Astrocyte (in vitro differentiated cells and primary cell): ENCODE data around the gene DMPK. TPM values are rescaled to one million over a fixed set of nuclear protein-coding genes. Genes with fewer than 3 reads are reported as not detected.

Experiments
- DNase-seq: peaks from one replicate; pipeline ENCODE4 v3.0.0-alpha.2; 2010; ENCODE audit warnings: low read depth
- FAIRE-seq: peaks from 2 replicates; lab custom pipeline; 2011; peaks lifted over from hg19 to GRCh38; lab: Jason Lieb, UNC
- H2AFZ ChIP-seq: 2 replicates; pipeline ENCODE4 v1.6.0; 2012; ENCODE audit warnings: low read depth, low read length, inconsistent platforms
- H3K27ac ChIP-seq: 2 replicates; pipeline ENCODE4 v1.5.1; 2011; ENCODE audit warnings: low read depth, low read length, inconsistent platforms
- H3K27me3 ChIP-seq: 2 replicates; pipeline ENCODE4 v1.6.0; 2011; ENCODE audit warnings: low read length, inconsistent platforms; ENCODE audit not compliant: insufficient read depth
- H3K36me3 ChIP-seq: 2 replicates; pipeline ENCODE4 v1.5.1; 2011; ENCODE audit warnings: low read length, inconsistent platforms; ENCODE audit not compliant: insufficient read depth
- H3K4me1 ChIP-seq: 2 replicates; pipeline ENCODE4 v1.5.1; 2011; ENCODE audit warnings: low read length, inconsistent platforms; ENCODE audit not compliant: insufficient read depth
- H3K4me2 ChIP-seq: 2 replicates; pipeline ENCODE4 v1.6.0; 2012; ENCODE audit warnings: low read length, inconsistent platforms
- H3K4me3 ChIP-seq: 2 replicates; pipeline ENCODE4 v1.5.1; 2011; ENCODE audit warnings: low read depth, mild to moderate bottlenecking, low read length, inconsistent platforms; ENCODE audit not compliant: insufficient read depth
- H3K79me2 ChIP-seq: 2 replicates; pipeline ENCODE4 v1.6.0; 2012; ENCODE audit warnings: mild to moderate bottlenecking, low read length, inconsistent platforms; ENCODE audit not compliant: insufficient read depth
- H3K9ac ChIP-seq: 2 replicates; pipeline ENCODE4 v1.6.0; 2012; ENCODE audit warnings: mild to moderate bottlenecking, low read length, inconsistent platforms
- H3K9me3 ChIP-seq: 2 replicates; pipeline ENCODE4 v1.5.1; 2012; ENCODE audit warnings: low read depth, mild to moderate bottlenecking, low read length, inconsistent platforms; ENCODE audit not compliant: insufficient read depth
- H4K20me1 ChIP-seq: 2 replicates; pipeline ENCODE4 v1.6.0; 2012; ENCODE audit warnings: low read length, inconsistent platforms; ENCODE audit not compliant: insufficient read depth
- H3K27ac Mint-ChIP-seq: one replicate; pipeline ENCODE4 v1.8.0; 2021; ENCODE audit warnings: mild to moderate bottlenecking, mixed read lengths; ENCODE audit not compliant: unreplicated experiment
- H3K27me3 Mint-ChIP-seq: one replicate; pipeline ENCODE4 v1.8.0; 2021; ENCODE audit warnings: low read depth, mixed read lengths; ENCODE audit not compliant: unreplicated experiment
- H3K36me3 Mint-ChIP-seq: one replicate; pipeline ENCODE4 v1.8.0; 2021; ENCODE audit warnings: low read depth, mixed read lengths; ENCODE audit not compliant: unreplicated experiment
- H3K4me1 Mint-ChIP-seq: one replicate; pipeline ENCODE4 v1.8.0; 2021; ENCODE audit warnings: low read depth, mixed read lengths; ENCODE audit not compliant: unreplicated experiment
- H3K4me3 Mint-ChIP-seq: one replicate; pipeline ENCODE4 v1.8.0; 2021; ENCODE audit warnings: mild to moderate bottlenecking, moderate library complexity, mixed read lengths; ENCODE audit not compliant: unreplicated experiment
- H3K9me3 Mint-ChIP-seq: one replicate; pipeline ENCODE4 v1.8.0; 2021; ENCODE audit warnings: mild to moderate bottlenecking, mixed read lengths; ENCODE audit not compliant: unreplicated experiment
- EZH2 ChIP-seq: IDR thresholded peaks from 2 replicates; pipeline ENCODE4 v1.6.1; 2012; ENCODE audit warnings: mild to moderate bottlenecking, low read length, inconsistent platforms; ENCODE audit not compliant: insufficient read depth
- total RNA-seq: library from RNA; stranded (reverse); gene quantifications from 2 replicates; pipeline ENCODE4 v1.2.1, GENCODE V29; 2021
- TF ChIP-seq, protein P1 (sequence below): IDR thresholded peaks from 2 replicates; pipeline ENCODE4 v1.5.1; 2011; ENCODE audit warnings: low read depth, mild to moderate bottlenecking, inconsistent platforms, low read length, moderate library complexity; ENCODE audit not compliant: insufficient read depth

The DMPK gene
- total RNA-seq, 1 donor from 2014 or later = 75.2 TPM

DNA sequence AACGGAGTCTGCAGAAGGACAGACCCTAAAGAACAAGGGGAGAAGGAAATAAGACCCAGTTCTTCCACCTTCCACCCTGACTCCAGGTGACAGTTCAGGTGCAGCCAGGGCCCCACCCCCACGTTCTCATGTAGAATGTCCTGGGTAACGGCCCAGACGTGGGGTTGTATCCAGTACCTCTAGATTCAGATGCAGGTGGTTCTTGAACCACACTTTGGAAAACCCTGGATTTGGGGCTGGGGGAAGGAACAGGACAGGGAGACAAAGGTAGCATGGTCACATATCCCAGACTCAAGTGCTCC lies 2.2 kb downstream of the DMPK start:
- DNase-seq (no peak), FAIRE-seq (no peak)
- H3K4me1 ChIP-seq = peaks cover 21% of the 10 kb centered on the region
- Mint-ChIP-seq H3K4me3 (no peak overlapping the region), H3K9me3 (peaks cover 2% of the 10 kb centered on the region), H3K27me3 (no peaks in the 10 kb centered on the region), H3K36me3 (peaks cover 18% of the 10 kb centered on the region), H3K4me1 (peaks cover 24% of the 10 kb centered on the region), H3K27ac (no peak overlapping the region)
- H3K4me3 ChIP-seq = no peak overlapping the region
- TF ChIP-seq, protein P1, sequence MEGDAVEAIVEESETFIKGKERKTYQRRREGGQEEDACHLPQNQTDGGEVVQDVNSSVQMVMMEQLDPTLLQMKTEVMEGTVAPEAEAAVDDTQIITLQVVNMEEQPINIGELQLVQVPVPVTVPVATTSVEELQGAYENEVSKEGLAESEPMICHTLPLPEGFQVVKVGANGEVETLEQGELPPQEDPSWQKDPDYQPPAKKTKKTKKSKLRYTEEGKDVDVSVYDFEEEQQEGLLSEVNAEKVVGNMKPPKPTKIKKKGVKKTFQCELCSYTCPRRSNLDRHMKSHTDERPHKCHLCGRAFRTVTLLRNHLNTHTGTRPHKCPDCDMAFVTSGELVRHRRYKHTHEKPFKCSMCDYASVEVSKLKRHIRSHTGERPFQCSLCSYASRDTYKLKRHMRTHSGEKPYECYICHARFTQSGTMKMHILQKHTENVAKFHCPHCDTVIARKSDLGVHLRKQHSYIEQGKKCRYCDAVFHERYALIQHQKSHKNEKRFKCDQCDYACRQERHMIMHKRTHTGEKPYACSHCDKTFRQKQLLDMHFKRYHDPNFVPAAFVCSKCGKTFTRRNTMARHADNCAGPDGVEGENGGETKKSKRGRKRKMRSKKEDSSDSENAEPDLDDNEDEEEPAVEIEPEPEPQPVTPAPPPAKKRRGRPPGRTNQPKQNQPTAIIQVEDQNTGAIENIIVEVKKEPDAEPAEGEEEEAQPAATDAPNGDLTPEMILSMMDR = no peak
- no peak for TF ChIP-seq EZH2
- H3K27ac ChIP-seq = no peak overlapping the region
- peaks cover 8% of the 10 kb centered on the region for H3K36me3 ChIP-seq
- no peak overlapping the region for H3K9ac ChIP-seq
- no peaks in the 10 kb centered on the region for H3K27me3 ChIP-seq
- peaks cover 67% of the 10 kb centered on the region for H4K20me1 ChIP-seq
- no peak overlapping the region for H2AFZ ChIP-seq
- no peaks in the 10 kb centered on the region for H3K9me3 ChIP-seq
- no peak overlapping the region for H3K4me2 ChIP-seq
- peaks cover 9% of the 10 kb centered on the region for H3K79me2 ChIP-seq

DNA sequence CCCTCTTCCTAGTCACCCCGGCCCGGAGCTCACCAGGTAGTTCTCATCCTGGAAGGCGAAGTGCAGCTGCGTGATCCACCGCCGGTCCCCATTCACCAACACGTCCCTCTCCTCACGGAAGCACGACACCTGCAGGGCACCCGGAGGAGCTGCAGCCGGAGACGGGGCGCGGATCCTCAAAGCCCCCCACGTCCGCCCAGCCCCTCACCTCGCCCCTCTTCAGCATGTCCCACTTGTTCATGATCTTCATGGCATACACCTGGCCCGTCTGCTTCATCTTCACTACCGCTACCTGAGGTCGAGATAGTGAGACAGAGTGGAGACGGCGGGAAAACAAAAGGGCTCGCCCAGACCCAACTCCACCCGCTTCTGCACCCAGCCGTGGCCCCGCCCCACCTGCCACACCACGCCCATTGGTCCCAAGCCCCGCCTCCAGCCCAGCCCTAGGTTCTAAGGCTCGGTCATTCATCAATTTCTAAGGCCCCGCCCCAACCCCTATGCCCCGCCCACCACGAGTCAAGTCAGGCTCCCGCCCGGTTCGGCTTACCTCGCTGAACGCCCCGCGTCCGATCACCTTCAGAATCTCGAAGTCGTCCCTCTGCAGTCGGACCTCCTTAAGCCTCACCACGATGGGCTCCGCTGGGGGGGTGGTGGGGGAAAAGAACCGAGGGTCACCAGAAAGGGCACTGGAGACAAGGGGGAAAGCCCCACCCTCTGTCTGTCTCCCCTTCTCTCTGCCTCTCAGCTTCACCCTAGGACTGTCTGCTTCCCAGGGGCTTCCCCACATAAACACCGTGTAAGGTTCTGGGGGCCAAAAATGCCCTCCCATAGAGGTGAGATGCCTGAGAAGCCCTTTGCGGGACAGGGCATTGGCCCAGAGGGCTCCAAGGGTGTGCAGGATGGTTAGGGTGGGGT lies 2.8 kb downstream of the DMPK start:
- Histone ChIP-seq H3K27me3 (no peaks in the 10 kb centered on the region), H3K9ac (no peak overlapping the region), H3K79me2 (peaks cover 3% of the 10 kb centered on the region), H3K4me2 (peak overlapping the region; percentile 33), H3K27ac (no peak overlapping the region), H3K4me1 (peaks cover 21% of the 10 kb centered on the region), H3K9me3 (no peaks in the 10 kb centered on the region), H2AFZ (no peak overlapping the region), H4K20me1 (peaks cover 61% of the 10 kb centered on the region), H3K4me3 (no peak overlapping the region), H3K36me3 (peaks cover 8% of the 10 kb centered on the region)
- peaks cover 2% of the 10 kb centered on the region for H3K9me3 Mint-ChIP-seq
- H3K4me1 Mint-ChIP-seq = peaks cover 24% of the 10 kb centered on the region
- peak overlapping the region; percentile 85 for H3K27ac Mint-ChIP-seq
- no peak for TF ChIP-seq EZH2
- TF ChIP-seq, protein P1 = no peak
- peak overlapping the region; percentile 57 for H3K4me3 Mint-ChIP-seq
- DNase-seq = no peak
- FAIRE-seq = no peak
- no peaks in the 10 kb centered on the region for H3K27me3 Mint-ChIP-seq
- H3K36me3 Mint-ChIP-seq = peaks cover 21% of the 10 kb centered on the region

DNA sequence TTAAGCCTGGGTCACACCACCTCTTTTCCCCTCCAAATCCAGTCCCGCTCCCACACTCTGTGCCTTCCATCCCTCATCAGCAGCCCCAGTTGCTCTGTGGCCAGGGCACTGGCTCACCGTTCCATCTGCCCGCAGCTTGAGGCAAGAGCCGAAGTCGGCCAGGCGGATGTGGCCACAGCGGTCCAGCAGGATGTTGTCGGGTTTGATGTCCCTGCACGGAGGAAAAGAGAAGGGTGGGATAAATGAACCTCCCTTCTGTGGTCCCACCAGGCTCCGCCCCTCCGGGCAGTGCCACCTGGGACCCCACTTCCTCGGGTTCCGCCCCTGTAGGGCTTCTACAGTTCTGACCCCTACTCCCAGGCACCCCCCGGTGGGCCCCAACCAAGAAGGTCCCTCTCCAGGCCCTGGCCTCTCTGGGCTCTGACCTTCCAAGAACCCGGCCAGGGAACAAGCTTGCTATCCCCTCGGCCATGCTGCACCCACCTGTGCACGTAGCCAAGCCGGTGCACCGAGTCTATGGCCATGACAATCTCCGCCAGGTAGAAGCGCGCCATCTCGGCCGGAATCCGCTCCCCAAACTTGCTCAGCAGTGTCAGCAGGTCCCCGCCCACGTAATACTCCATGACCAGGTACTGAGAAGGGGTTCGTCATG lies 4.2 kb downstream of the DMPK start:
- DNase-seq (no peak), FAIRE-seq (no peak)
- H3K9me3 ChIP-seq = no peaks in the 10 kb centered on the region
- Mint-ChIP-seq H3K36me3 (peaks cover 21% of the 10 kb centered on the region), H3K27ac (no peak overlapping the region), H3K4me1 (peaks cover 16% of the 10 kb centered on the region), H3K27me3 (no peaks in the 10 kb centered on the region), H3K4me3 (no peak overlapping the region), H3K9me3 (peaks cover 2% of the 10 kb centered on the region)
- no peak overlapping the region for H3K4me3 ChIP-seq
- H3K36me3 ChIP-seq = peaks cover 13% of the 10 kb centered on the region
- H2AFZ ChIP-seq = no peak overlapping the region
- H4K20me1 ChIP-seq = peaks cover 60% of the 10 kb centered on the region
- no peaks in the 10 kb centered on the region for H3K27me3 ChIP-seq
- H3K4me2 ChIP-seq = no peak overlapping the region
- H3K4me1 ChIP-seq = peaks cover 14% of the 10 kb centered on the region
- peaks cover 3% of the 10 kb centered on the region for H3K79me2 ChIP-seq
- H3K27ac ChIP-seq = no peak overlapping the region
- no peak overlapping the region for H3K9ac ChIP-seq
- TF ChIP-seq EZH2 = no peak
- TF ChIP-seq, protein P1 = no peak
